SK-N-SH (cell line): Measurements from ENCODE around the gene LMNB1. TPM values are rescaled to one million over a fixed set of nuclear protein-coding genes. Genes with fewer than 3 reads are reported as not detected.

Experiments used
- CTCF ChIA-PET: fragments of 300-600, 350-600 bp; formaldehyde crosslinking; extraction: SDS; loops from one replicate; lab custom pipeline; 2021; lab: Yijun Ruan, JAX
- POLR2A ChIA-PET: fragments of 350-600 bp; sonication (Branson Sonifier 250); formaldehyde crosslinking; extraction: SDS; loops from one replicate; lab custom pipeline; 2020; ENCODE audit warnings: antibody characterized with exemption, inconsistent platforms; lab: Yijun Ruan, JAX
- DNase-seq: peaks from one replicate; pipeline ENCODE4 v3.0.0; 2012
- H2AFZ ChIP-seq: fragments of 200-600 bp; sonication (generic); 2 replicates; pipeline ENCODE4 v1.8.1; 2016; ENCODE audit warnings: antibody characterized with exemption, mild to moderate bottlenecking, low read depth
- H3F3A ChIP-seq: fragments of 200-600 bp; sonication (generic); replicated peaks from 2 replicates; pipeline ENCODE3; 2016; ENCODE audit warnings: antibody characterized with exemption, mild to moderate bottlenecking; ENCODE audit not compliant: insufficient read depth
- H3K27ac ChIP-seq, 2 experiments: fragments of 200-500 bp in 1 of 2; fragments of 200-600 bp in 1 of 2; sonication (Bioruptor generic) in 1 of 2; sonication (generic), shearing (Covaris generic) in 1 of 2; 2 replicates each; pipeline versions ENCODE4 v1.5.1 to v1.6.1; 2014 to 2016; ENCODE audit warnings: low read depth in 2 of 2, inconsistent platforms in 1 of 2, low read length in 1 of 2, mild to moderate bottlenecking in 1 of 2, mixed read lengths in 1 of 2
- H3K27me3 ChIP-seq: fragments of 200-600 bp; sonication (generic), shearing (Covaris generic); 2 replicates; pipeline ENCODE4 v1.6.1; 2016; ENCODE audit warnings: mixed run types; ENCODE audit not compliant: insufficient read depth
- H3K36me3 ChIP-seq, 2 experiments: fragments of 200-500 bp in 1 of 2; fragments of 200-600 bp in 1 of 2; sonication (Bioruptor generic) in 1 of 2; sonication (generic) in 1 of 2; replicated peaks in 1 of 2; 2 replicates each; pipeline versions ENCODE3 to v1.5.1; 2014 to 2016; ENCODE audit warnings: low read length in 1 of 2, mild to moderate bottlenecking in 1 of 2; ENCODE audit not compliant: insufficient read depth in 2 of 2, control insufficient read depth in 1 of 2
- H3K4me1 ChIP-seq, 2 experiments: fragments of 200-500 bp in 1 of 2; fragments of 200-600 bp in 1 of 2; sonication (Bioruptor generic) in 1 of 2; sonication (generic), shearing (Covaris generic) in 1 of 2; 2 replicates each; pipeline versions ENCODE4 v1.5.1 to v1.6.1; 2014 to 2016; ENCODE audit warnings: low read depth in 1 of 2, low read length in 1 of 2, mixed run types in 1 of 2; ENCODE audit not compliant: insufficient read depth in 2 of 2, control insufficient read depth in 1 of 2
- H3K4me2 ChIP-seq: fragments of 200-600 bp; sonication (generic), shearing (Covaris generic); 2 replicates; pipeline ENCODE4 v1.6.1; 2017; ENCODE audit warnings: mixed run types
- H3K4me3 ChIP-seq, 2 experiments: fragments of 200-500 bp in 1 of 2; fragments of 200-600 bp in 1 of 2; sonication (Bioruptor generic) in 1 of 2; sonication (generic), shearing (Covaris generic) in 1 of 2; 2 replicates each; pipeline versions ENCODE4 v1.5.1 to v1.8.1; 2014 to 2016; ENCODE audit warnings: low read depth in 2 of 2, inconsistent platforms in 1 of 2, low read length in 1 of 2, mild to moderate bottlenecking in 1 of 2, mixed read lengths in 1 of 2, moderate library complexity in 1 of 2
- H3K79me2 ChIP-seq: fragments of 200-600 bp; sonication (generic); 2 replicates; pipeline ENCODE4 v1.8.1; 2017; ENCODE audit warnings: mild to moderate bottlenecking; ENCODE audit not compliant: insufficient read depth
- H3K9ac ChIP-seq: fragments of 200-600 bp; sonication (generic); 2 replicates; pipeline ENCODE4 v1.6.1; 2017; ENCODE audit warnings: mixed run types
- H3K9me2 ChIP-seq: fragments of 200-600 bp; sonication (generic); 2 replicates; pipeline ENCODE4 v1.6.1; 2017; ENCODE audit warnings: mixed run types
- H3K9me3 ChIP-seq: fragments of 200-600 bp; sonication (generic); 2 replicates; pipeline ENCODE4 v1.6.1; 2017; ENCODE audit warnings: mixed run types, mild to moderate bottlenecking, moderate library complexity
- H4K20me1 ChIP-seq: fragments of 200-600 bp; sonication (generic); 2 replicates; pipeline ENCODE4 v1.6.1; 2017; ENCODE audit warnings: mild to moderate bottlenecking, mixed run types; ENCODE audit not compliant: insufficient read depth
- CHD2 ChIP-seq: fragments of 150-350 bp; IDR thresholded peaks from 2 replicates; pipeline ENCODE4 v1.6.1; 2018; ENCODE audit warnings: low read length; ENCODE audit not compliant: partially characterized antibody
- EP300 ChIP-seq, 2 experiments: IDR thresholded peaks; 2 replicates each; pipeline versions ENCODE4 v1.4.0 to v1.6.1; 2012; ENCODE audit warnings: borderline replicate concordance in 1 of 2, low read depth in 1 of 2, low read length in 1 of 2
- EZH2phosphoT487 ChIP-seq: fragments of 200-600 bp; sonication (generic); IDR thresholded peaks from 2 replicates; pipeline ENCODE4 v1.6.1; 2017; ENCODE audit warnings: low read depth, mixed run types, mild to moderate bottlenecking, antibody characterized with exemption, moderate library complexity, borderline replicate concordance
- FOSL2 ChIP-seq: IDR thresholded peaks from 2 replicates; pipeline ENCODE4 v1.4.0; 2012; ENCODE audit warnings: low read depth, mild to moderate bottlenecking, moderate library complexity, borderline replicate concordance
- FOXJ3 ChIP-seq: sonication (generic); formaldehyde crosslinking; IDR thresholded peaks from 2 replicates; pipeline ENCODE4 v1.5.1; 2020; ENCODE audit warnings: mild to moderate bottlenecking, missing genetic modification reagents
- FOXM1 ChIP-seq: IDR thresholded peaks from 2 replicates; pipeline ENCODE4 v1.4.0; 2012; ENCODE audit warnings: low read depth, mild to moderate bottlenecking
- GABPA ChIP-seq: IDR thresholded peaks from 2 replicates; pipeline ENCODE4 v1.4.0; 2012; ENCODE audit warnings: low read depth, mild to moderate bottlenecking
- MEF2A ChIP-seq: IDR thresholded peaks from 2 replicates; pipeline ENCODE4 v1.4.0; 2012; ENCODE audit warnings: low read depth, borderline replicate concordance
- MXI1 ChIP-seq: IDR thresholded peaks from 2 replicates; pipeline ENCODE4 v1.6.1; 2012; ENCODE audit warnings: mild to moderate bottlenecking, low read depth, low read length, improper control_type of control experiment
- NFIC ChIP-seq: IDR thresholded peaks from 2 replicates; pipeline ENCODE4 v1.4.0; 2012; ENCODE audit warnings: borderline replicate concordance
- NRF1 ChIP-seq: IDR thresholded peaks from 2 replicates; pipeline ENCODE4 v1.6.1; 2012; ENCODE audit warnings: low read depth, mild to moderate bottlenecking, low read length
- POLR2AphosphoS5 ChIP-seq: IDR thresholded peaks from 2 replicates; pipeline ENCODE4 v1.6.1; 2012; ENCODE audit warnings: low read depth, low read length
- RAD21 ChIP-seq: IDR thresholded peaks from 2 replicates; pipeline ENCODE4 v1.6.1; 2012; ENCODE audit warnings: mild to moderate bottlenecking, low read length
- RCOR1 ChIP-seq: fragments of 150-350 bp; IDR thresholded peaks from 2 replicates; pipeline ENCODE4 v1.6.1; 2017; ENCODE audit warnings: antibody characterized with exemption, low read length
- RXRA ChIP-seq: IDR thresholded peaks from 2 replicates; pipeline ENCODE4 v1.4.0; 2012; ENCODE audit warnings: low read depth, mild to moderate bottlenecking, borderline replicate concordance
- SIN3A ChIP-seq: IDR thresholded peaks from 2 replicates; pipeline ENCODE4 v1.6.1; 2012; ENCODE audit warnings: low read depth, mild to moderate bottlenecking, low read length, moderate library complexity, borderline replicate concordance
- TAF1 ChIP-seq: IDR thresholded peaks from 2 replicates; pipeline ENCODE4 v1.6.1; 2012; ENCODE audit warnings: low read depth, mild to moderate bottlenecking, low read length, moderate library complexity, borderline replicate concordance
- WGBS: methylation state at CpG from one replicate; pipeline ENCODE4 v1.1.6; 2017; ENCODE audit warnings: low lambda C conversion rate; 5-methylcytosine and 5-hydroxymethylcytosine counted together
- polyA plus RNA-seq, 3 experiments: library from polyadenylated mRNA; depleted of rRNA; stranded (reverse); fragments of >200 nt; gene quantifications; 2 replicates each; pipeline ENCODE4 v1.2.3, GENCODE V29; 2012
- TF ChIP-seq, protein P1 (sequence below): IDR thresholded peaks from 2 replicates; pipeline ENCODE4; 2012
- TF ChIP-seq, protein P2 (sequence below): IDR thresholded peaks from 2 replicates; pipeline ENCODE4 v1.4.0; 2012; ENCODE audit warnings: low read depth
- TF ChIP-seq, protein P3 (sequence below): IDR thresholded peaks from 2 replicates; pipeline ENCODE4 v1.6.1; 2012; ENCODE audit warnings: mild to moderate bottlenecking, low read depth, low read length, moderate library complexity
- TF ChIP-seq, protein P4 (sequence below): fragments of 200-600 bp; sonication (generic); IDR thresholded peaks from 2 replicates; pipeline ENCODE4 v1.6.1; 2017; ENCODE audit warnings: antibody characterized with exemption, mild to moderate bottlenecking, moderate library complexity

Gene LMNB1
- polyA plus RNA-seq, 1 of the 3 experiments (the other 2 are of a cell fraction) = 34.9 TPM

DNA sequence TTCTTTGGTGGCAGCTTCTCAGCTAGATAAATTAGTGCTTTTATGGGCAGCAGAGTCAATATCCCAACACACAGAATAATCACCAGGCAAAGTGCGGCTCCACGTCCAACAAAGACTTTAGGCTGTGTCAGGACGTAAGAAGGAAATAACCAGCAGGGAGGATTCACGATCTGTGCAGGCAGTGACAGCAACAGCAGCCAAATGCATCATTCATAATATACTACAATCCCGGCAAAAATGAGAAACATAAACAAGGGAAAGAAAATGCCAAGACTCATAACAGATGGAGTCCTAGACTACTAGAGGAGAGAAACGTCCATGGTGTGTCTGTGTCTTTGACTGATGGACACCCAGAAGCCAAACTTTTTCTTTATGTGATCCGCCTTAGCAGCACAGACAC is 100.7 kb downstream of the LMNB1 start:
- Histone ChIP-seq H3K9me3 (no peaks in the 10 kb centered on the region), H3K9me2 (no peaks in the 10 kb centered on the region), H3K27ac (no peak overlapping the region), H3K27me3 (no peaks in the 10 kb centered on the region), H3K9ac (no peak overlapping the region), H3K79me2 (no peaks in the 10 kb centered on the region), H3K4me1 (peaks cover 0 to 6% of the 10 kb centered on the region in 2 experiments; a peak in 1 of 4 replicates), H3K4me3 (no peak overlapping the region), H4K20me1 (no peaks in the 10 kb centered on the region), H3K36me3 (peaks cover 0 to 8% of the 10 kb centered on the region in 2 experiments), H2AFZ (no peak overlapping the region), H3K4me2 (no peak overlapping the region), H3F3A (no peaks in the 10 kb centered on the region)
- POLR2A ChIA-PET = no interaction called here
- CTCF ChIA-PET = no interaction called here
- WGBS = 92% methylated on average over 7 of the region's 7 CpGs
- no peak for TF ChIP-seq RXRA
- TF ChIP-seq CHD2 = no peak
- no peak for TF ChIP-seq RCOR1
- no peak for TF ChIP-seq FOSL2
- TF ChIP-seq NRF1 = no peak
- TF ChIP-seq, protein P1, sequence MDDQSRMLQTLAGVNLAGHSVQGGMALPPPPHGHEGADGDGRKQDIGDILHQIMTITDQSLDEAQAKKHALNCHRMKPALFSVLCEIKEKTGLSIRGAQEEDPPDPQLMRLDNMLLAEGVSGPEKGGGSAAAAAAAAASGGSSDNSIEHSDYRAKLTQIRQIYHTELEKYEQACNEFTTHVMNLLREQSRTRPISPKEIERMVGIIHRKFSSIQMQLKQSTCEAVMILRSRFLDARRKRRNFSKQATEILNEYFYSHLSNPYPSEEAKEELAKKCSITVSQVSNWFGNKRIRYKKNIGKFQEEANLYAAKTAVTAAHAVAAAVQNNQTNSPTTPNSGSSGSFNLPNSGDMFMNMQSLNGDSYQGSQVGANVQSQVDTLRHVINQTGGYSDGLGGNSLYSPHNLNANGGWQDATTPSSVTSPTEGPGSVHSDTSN = no peak
- no peak for TF ChIP-seq EZH2phosphoT487
- no peak for TF ChIP-seq RAD21
- TF ChIP-seq, protein P2, sequence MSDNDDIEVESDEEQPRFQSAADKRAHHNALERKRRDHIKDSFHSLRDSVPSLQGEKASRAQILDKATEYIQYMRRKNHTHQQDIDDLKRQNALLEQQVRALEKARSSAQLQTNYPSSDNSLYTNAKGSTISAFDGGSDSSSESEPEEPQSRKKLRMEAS = no peak
- TF ChIP-seq GABPA = no peak
- TF ChIP-seq MEF2A = no peak
- no peak for TF ChIP-seq MXI1
- TF ChIP-seq NFIC = no peak
- DNase-seq = no peak

DNA sequence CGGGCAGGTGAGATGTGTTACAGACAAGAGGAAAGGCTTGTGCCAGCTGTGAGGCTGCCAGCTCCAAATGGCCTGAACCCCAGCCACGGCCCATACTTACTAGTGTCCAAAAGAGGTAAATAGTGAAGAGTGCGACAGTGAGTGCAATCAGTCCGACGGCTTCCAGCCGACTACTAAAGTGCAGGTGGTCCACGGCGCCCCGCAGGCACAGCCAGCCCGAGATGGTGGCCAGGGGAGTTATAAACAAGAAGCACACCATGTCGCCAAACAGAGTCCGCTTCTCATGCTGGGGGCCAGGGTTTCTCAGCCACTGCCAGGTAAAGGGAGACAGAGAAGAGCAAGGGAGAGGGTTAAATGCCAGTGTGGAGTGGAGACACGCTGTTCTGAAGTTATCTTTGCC is 101.1 kb downstream of the LMNB1 start:
- Histone ChIP-seq H3K4me2 (no peak overlapping the region), H3K4me3 (no peak overlapping the region), H4K20me1 (no peaks in the 10 kb centered on the region), H3K27me3 (no peaks in the 10 kb centered on the region), H3K4me1 (peaks cover 0 to 2% of the 10 kb centered on the region in 2 experiments; a peak in 1 of 4 replicates), H3K79me2 (no peaks in the 10 kb centered on the region), H3K36me3 (peaks cover 0 to 8% of the 10 kb centered on the region in 2 experiments), H3K9ac (no peak overlapping the region), H3K9me2 (no peaks in the 10 kb centered on the region), H3K9me3 (no peaks in the 10 kb centered on the region), H3F3A (no peaks in the 10 kb centered on the region), H3K27ac (no peak overlapping the region), H2AFZ (no peak overlapping the region)
- ChIA-PET POLR2A (no interaction called here), CTCF (no interaction called here)
- 93% methylated on average over 13 of the region's 13 CpGs for WGBS
- no peak for DNase-seq
- TF ChIP-seq TAF1 (no peak), EP300 (IDR thresholded peaks at IDR 0.05; ENCODE audit: borderline replicate concordance in 1 of 2, low read depth in 1 of 2, low read length in 1 of 2) (no peak), RCOR1 (no peak), FOXJ3 (CRISPR knock-in tag) (no peak), RXRA (no peak), GABPA (no peak), SIN3A (no peak), FOXM1 (no peak), POLR2AphosphoS5 (no peak), CHD2 (no peak), EZH2phosphoT487 (no peak)
- TF ChIP-seq, protein P1 = no peak
- TF ChIP-seq, protein P3, sequence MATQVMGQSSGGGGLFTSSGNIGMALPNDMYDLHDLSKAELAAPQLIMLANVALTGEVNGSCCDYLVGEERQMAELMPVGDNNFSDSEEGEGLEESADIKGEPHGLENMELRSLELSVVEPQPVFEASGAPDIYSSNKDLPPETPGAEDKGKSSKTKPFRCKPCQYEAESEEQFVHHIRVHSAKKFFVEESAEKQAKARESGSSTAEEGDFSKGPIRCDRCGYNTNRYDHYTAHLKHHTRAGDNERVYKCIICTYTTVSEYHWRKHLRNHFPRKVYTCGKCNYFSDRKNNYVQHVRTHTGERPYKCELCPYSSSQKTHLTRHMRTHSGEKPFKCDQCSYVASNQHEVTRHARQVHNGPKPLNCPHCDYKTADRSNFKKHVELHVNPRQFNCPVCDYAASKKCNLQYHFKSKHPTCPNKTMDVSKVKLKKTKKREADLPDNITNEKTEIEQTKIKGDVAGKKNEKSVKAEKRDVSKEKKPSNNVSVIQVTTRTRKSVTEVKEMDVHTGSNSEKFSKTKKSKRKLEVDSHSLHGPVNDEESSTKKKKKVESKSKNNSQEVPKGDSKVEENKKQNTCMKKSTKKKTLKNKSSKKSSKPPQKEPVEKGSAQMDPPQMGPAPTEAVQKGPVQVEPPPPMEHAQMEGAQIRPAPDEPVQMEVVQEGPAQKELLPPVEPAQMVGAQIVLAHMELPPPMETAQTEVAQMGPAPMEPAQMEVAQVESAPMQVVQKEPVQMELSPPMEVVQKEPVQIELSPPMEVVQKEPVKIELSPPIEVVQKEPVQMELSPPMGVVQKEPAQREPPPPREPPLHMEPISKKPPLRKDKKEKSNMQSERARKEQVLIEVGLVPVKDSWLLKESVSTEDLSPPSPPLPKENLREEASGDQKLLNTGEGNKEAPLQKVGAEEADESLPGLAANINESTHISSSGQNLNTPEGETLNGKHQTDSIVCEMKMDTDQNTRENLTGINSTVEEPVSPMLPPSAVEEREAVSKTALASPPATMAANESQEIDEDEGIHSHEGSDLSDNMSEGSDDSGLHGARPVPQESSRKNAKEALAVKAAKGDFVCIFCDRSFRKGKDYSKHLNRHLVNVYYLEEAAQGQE = no peak
- TF ChIP-seq, protein P4, sequence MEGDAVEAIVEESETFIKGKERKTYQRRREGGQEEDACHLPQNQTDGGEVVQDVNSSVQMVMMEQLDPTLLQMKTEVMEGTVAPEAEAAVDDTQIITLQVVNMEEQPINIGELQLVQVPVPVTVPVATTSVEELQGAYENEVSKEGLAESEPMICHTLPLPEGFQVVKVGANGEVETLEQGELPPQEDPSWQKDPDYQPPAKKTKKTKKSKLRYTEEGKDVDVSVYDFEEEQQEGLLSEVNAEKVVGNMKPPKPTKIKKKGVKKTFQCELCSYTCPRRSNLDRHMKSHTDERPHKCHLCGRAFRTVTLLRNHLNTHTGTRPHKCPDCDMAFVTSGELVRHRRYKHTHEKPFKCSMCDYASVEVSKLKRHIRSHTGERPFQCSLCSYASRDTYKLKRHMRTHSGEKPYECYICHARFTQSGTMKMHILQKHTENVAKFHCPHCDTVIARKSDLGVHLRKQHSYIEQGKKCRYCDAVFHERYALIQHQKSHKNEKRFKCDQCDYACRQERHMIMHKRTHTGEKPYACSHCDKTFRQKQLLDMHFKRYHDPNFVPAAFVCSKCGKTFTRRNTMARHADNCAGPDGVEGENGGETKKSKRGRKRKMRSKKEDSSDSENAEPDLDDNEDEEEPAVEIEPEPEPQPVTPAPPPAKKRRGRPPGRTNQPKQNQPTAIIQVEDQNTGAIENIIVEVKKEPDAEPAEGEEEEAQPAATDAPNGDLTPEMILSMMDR = no peak
